ENCODE measurements around the gene TRAPPC3. TPM values are rescaled to one million over a fixed set of nuclear protein-coding genes. Genes with fewer than 3 reads are reported as not detected.

Gene TRAPPC3
- total RNA-seq, 1 donor from 2014 or later, result 63.1 TPM

DNA sequence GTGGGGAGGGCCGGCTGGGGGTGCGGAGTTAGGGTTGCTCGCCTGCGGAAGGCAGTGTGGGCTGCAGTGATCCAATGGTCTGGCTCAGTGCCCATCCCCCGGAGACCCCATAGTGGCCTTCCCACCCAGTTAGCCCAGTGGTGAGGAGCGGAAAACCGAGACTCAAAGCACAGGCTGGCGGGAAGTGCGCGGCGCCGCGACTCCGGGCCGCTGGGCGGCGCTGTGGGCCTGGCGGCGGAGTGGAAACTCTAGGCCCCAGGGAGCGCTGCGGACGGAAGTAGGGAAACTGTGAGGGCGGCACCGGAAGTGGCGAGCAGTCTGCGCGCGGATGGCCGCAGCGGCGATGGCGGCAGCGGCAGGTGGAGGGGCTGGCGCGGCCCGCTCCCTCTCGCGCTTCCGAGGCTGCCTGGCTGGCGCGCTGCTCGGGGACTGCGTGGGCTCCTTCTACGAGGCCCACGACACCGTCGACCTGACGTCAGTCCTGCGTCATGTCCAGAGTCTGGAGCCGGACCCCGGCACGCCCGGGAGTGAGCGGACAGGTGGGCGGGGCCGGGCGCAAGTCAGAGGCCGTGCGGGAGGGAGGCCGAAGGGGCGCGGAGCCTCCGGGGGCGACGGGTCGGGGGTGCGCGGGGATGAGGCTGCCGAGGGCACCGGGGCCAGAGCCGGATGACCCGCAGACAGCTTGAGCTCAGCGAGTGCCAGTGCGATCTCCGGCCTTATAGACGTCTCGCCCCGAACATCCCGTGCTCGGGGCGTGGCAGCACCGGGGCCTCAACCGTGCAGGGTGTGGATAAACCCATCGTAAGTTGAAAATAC, 60.5 kb downstream of the TRAPPC3 start, which contains the start of gene ADPRS:
Gene ADPRS (plus strand): TSS at position 316 of the 816 bp plus-strand sequence. CDS start 13 bp downstream, at position 329.
- H3K4me3 ChIP-seq, result peak within 1 kb of the TSS; percentile 100
- intact Hi-C loops (cut with DNase I), result no loop called here
- peaks cover 25% of the 10 kb centered on the region for H3K4me1 ChIP-seq
- peak within 1 kb of the TSS; percentile 94 for H3K27ac ChIP-seq
- ATAC-seq (peak; percentile 96), DNase-seq (peak; percentile 95)
- TF ChIP-seq, protein P1, sequence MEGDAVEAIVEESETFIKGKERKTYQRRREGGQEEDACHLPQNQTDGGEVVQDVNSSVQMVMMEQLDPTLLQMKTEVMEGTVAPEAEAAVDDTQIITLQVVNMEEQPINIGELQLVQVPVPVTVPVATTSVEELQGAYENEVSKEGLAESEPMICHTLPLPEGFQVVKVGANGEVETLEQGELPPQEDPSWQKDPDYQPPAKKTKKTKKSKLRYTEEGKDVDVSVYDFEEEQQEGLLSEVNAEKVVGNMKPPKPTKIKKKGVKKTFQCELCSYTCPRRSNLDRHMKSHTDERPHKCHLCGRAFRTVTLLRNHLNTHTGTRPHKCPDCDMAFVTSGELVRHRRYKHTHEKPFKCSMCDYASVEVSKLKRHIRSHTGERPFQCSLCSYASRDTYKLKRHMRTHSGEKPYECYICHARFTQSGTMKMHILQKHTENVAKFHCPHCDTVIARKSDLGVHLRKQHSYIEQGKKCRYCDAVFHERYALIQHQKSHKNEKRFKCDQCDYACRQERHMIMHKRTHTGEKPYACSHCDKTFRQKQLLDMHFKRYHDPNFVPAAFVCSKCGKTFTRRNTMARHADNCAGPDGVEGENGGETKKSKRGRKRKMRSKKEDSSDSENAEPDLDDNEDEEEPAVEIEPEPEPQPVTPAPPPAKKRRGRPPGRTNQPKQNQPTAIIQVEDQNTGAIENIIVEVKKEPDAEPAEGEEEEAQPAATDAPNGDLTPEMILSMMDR (IDR thresholded peaks at IDR 0.05), result peak; percentile 97
- peaks cover 28% of the 10 kb centered on the region for H3K36me3 ChIP-seq
- H3K9me3 ChIP-seq, result no peaks in the 10 kb centered on the region
- peaks cover 2% of the 10 kb centered on the region for H3K27me3 ChIP-seq

DNA sequence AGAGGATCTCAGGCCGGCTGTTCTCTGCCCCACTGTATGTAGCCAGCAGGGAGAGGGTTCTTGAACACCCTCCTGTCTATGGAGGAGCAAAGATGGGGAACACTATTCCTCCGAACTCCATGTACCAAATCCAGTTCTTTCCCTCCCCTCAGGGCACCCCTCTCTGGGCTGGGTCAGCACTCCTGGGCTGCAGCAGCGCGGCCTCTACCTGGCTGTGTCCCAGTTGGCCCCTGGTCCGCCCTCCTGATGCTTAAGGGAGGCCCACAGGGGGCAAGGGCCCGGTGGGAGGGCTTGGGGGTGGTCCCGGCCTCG, 61.1 kb downstream of the TRAPPC3 start:
- DNase-seq (no peak), ATAC-seq (no peak)
- intact Hi-C loops (cut with DNase I), result no loop called here
- Histone ChIP-seq H3K27ac (peak overlapping the region; percentile 94), H3K9me3 (no peaks in the 10 kb centered on the region), H3K4me3 (peak overlapping the region; percentile 100), H3K36me3 (peaks cover 23% of the 10 kb centered on the region), H3K27me3 (peaks cover 8% of the 10 kb centered on the region), H3K4me1 (peaks cover 28% of the 10 kb centered on the region)
- TF ChIP-seq, protein P1 (IDR thresholded peaks at IDR 0.05), result no peak

DNA sequence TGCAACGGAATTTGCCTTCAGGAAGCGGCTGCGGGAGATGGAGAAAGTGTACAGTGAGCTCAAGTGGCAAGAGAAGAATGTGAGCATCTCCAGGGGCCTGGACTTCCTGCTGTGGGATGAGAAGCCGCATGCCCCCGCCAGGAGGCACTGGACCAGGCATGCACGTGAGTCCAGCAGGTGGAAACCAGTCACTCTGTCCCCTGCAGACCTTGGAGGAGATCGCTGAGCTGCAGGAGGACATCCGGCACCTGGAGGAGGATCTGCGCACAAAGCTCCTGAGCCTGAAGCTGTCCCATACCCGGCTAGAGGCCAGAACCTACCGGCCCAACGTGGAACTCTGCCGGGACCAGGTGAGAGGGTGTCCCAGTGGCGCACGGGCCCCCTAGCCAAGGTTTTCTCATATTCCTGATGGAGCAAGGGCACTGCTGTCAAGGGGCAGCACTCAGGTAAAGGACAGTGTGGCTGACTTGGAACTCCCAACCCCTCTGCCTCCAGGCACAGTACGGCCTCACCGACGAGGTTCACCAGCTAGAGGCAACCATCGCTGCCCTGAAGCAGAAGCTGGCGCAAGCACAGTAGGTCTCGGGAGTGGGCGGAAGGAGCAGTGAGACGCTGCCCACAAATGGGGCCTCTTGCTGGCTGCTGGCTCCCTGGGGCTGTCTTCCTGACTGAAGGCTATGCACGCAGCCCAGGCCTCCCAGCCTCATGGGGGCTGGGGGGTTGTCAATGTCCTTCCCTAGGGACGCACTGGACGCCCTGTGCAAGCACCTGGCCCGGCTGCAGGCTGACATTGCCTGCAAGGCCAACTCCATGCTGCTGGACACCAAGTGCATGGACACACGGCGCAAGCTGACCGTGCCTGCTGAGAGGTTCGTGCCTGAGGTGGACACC, 61.8 kb downstream of the TRAPPC3 start:
- peaks cover 15% of the 10 kb centered on the region for H3K36me3 ChIP-seq
- no peak overlapping the region for H3K27ac ChIP-seq
- intact Hi-C loops (cut with DNase I), result no loop called here
- DNase-seq (peak; percentile 65), ATAC-seq (no peak)
- TF ChIP-seq, protein P1 (IDR thresholded peaks at IDR 0.05), result no peak
- H3K4me1 ChIP-seq, result peaks cover 28% of the 10 kb centered on the region
- H3K4me3 ChIP-seq, result no peak overlapping the region
- H3K9me3 ChIP-seq, result no peaks in the 10 kb centered on the region
- peaks cover 8% of the 10 kb centered on the region for H3K27me3 ChIP-seq

Other genes starting within 250 kb of the TRAPPC3 start
- gene AGO3, start 218.4 kb downstream of the TRAPPC3 start, total RNA-seq, result 34.1 TPM
- gene TEKT2, start 65.4 kb downstream of the TRAPPC3 start, total RNA-seq, result 0.35 TPM
- gene ADPRS, start 60.6 kb downstream of the TRAPPC3 start, total RNA-seq, result 26.9 TPM
- 16.2 TPM for gene COL8A2, start 24.3 kb downstream of the TRAPPC3 start, total RNA-seq
- gene MAP7D1, start 6.7 kb upstream of the TRAPPC3 start, total RNA-seq, result 114 TPM
- gene THRAP3, start 75.0 kb upstream of the TRAPPC3 start, total RNA-seq, result 88.6 TPM
- gene SH3D21, start 156.9 kb upstream of the TRAPPC3 start, total RNA-seq, result 10.2 TPM
- 27.2 TPM for gene EVA1B, start 174.2 kb upstream of the TRAPPC3 start, total RNA-seq
- 78.9 TPM for gene STK40, start 236.4 kb upstream of the TRAPPC3 start, total RNA-seq
- 39.4 TPM for gene LSM10, start 248.4 kb upstream of the TRAPPC3 start, total RNA-seq

Measured in upper lobe of right lung (tissue), 1 donor.